Sigmoid colon (tissue), 4 donors: ENCODE results near the gene CYP26C1.

ENCODE experiments used
- EP300 ChIP-seq, 4 donors: sonication (generic); formaldehyde crosslinking; IDR thresholded peaks; one replicate each; pipeline ENCODE4 v1.6.1; 2017; ENCODE audit warnings: antibody characterized with exemption in 4 of 4
- POLR2A ChIP-seq, 2 donors: fragments of 450-650 bp; IDR thresholded peaks; one replicate each; pipeline ENCODE4 v1.6.1; 2016; ENCODE audit warnings: antibody characterized with exemption in 2 of 2, mild to moderate bottlenecking in 2 of 2, moderate library complexity in 2 of 2
- POLR2AphosphoS5 ChIP-seq, 4 donors: sonication (generic); formaldehyde crosslinking; IDR thresholded peaks; one replicate each; pipeline ENCODE4 v1.6.1; 2017; ENCODE audit warnings: antibody characterized with exemption in 4 of 4
- TF ChIP-seq, protein P1 (sequence below), 4 experiments: fragments of 450-650 bp in 3 of 4; fragments of 200-600 bp in 1 of 4; IDR thresholded peaks; one replicate each; pipeline ENCODE4 v1.5.1; 2016 to 2019; ENCODE audit warnings: antibody characterized with exemption in 4 of 4, mild to moderate bottlenecking in 3 of 4, moderate library complexity in 2 of 4

DNA sequence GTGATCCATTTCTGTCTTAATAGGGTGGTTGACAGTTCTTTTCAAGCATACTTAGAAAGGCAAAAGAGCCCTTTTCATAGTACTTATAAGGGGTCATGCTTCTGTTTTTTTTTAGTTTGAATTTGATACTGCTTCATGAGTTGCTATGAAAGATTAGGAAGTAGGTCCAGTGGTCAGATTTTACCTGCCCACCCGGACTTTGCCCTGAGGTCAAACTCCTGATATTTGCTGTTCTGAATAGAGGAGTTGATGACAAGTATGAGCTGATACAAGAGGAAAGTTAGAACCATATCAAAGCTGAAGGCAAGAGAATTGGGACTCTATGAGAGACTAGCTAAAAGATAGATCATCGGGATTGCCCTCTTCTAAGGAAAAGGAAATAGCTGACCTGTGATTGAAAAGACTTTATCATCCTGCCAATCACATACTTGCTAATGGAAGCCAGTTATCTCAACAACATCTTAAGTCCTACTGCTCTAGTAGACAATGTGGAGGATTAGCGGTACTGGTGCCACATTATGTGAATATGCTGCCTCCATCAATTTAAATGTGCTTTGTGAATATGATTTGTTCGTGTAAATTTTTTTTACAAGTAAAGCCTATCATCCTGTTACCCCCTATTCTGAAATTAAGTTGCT is 37.5 kb upstream of the CYP26C1 start:
- TF ChIP-seq, protein P1, sequence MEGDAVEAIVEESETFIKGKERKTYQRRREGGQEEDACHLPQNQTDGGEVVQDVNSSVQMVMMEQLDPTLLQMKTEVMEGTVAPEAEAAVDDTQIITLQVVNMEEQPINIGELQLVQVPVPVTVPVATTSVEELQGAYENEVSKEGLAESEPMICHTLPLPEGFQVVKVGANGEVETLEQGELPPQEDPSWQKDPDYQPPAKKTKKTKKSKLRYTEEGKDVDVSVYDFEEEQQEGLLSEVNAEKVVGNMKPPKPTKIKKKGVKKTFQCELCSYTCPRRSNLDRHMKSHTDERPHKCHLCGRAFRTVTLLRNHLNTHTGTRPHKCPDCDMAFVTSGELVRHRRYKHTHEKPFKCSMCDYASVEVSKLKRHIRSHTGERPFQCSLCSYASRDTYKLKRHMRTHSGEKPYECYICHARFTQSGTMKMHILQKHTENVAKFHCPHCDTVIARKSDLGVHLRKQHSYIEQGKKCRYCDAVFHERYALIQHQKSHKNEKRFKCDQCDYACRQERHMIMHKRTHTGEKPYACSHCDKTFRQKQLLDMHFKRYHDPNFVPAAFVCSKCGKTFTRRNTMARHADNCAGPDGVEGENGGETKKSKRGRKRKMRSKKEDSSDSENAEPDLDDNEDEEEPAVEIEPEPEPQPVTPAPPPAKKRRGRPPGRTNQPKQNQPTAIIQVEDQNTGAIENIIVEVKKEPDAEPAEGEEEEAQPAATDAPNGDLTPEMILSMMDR (IDR thresholded peaks at IDR 0.05) = no peak
- TF ChIP-seq POLR2AphosphoS5 (IDR thresholded peaks at IDR 0.05) (no peak), POLR2A (IDR thresholded peaks at IDR 0.05) (no peak), EP300 (IDR thresholded peaks at IDR 0.05) (no peak)
